ENCODE measurements around the gene FN3K.

Gene FN3K

GRCh38 chr17:82716203-82717010 lies 19.0 kb upstream of the FN3K start, which contains the start of gene FN3KRP (continued):
- TF ChIP-seq ZNF280D (tag by site-specific recombination; IDR thresholded peaks at IDR 0.05) (no peak), INSM2 (tag by site-specific recombination; IDR thresholded peaks at IDR 0.05) (no peak)
- TF ChIP-seq, protein P1, sequence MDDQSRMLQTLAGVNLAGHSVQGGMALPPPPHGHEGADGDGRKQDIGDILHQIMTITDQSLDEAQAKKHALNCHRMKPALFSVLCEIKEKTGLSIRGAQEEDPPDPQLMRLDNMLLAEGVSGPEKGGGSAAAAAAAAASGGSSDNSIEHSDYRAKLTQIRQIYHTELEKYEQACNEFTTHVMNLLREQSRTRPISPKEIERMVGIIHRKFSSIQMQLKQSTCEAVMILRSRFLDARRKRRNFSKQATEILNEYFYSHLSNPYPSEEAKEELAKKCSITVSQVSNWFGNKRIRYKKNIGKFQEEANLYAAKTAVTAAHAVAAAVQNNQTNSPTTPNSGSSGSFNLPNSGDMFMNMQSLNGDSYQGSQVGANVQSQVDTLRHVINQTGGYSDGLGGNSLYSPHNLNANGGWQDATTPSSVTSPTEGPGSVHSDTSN (CRISPR knock-in tag; IDR thresholded peaks at IDR 0.05) = peak; percentile 52; the same call in 1 of the 2 replicates

DNA sequence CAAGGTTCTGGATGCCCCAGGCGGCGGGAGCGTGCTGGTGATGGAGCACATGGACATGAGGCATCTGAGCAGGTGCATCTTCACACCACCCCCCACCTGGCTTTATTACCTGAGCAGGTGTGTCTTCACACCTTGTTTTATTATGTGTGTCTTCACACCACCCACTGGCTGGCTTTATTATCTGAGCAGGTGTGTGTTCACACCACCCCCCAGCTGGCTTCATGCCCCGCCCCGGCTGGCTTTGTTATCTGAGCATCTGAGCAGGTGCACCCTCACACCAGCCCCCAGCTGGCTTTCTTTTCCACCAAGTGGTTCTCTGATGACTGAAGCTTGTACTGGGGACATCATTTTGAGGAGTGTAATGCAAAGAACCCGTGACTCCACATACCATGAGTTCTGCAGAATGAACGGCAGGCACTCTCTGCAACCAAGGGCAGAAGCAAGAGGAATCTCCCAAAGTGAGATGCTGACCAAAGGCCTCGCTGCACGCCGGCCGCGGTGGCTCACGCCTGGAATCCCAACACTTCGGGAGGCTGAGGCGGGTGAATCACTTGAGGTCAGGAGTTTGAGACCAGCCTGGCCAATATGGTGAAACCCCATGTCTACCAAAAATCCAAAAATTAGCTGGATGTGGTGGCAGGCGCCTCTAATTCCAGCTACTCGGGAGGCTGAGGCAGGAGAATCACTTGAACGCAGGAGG lies 16.3 kb upstream of the FN3K start:
- no peak for TF ChIP-seq ZNF302 (tag by site-specific recombination; IDR thresholded peaks at IDR 0.05; ENCODE audit: low read depth)
- no peak for TF ChIP-seq ZNF114 (tag by site-specific recombination; IDR thresholded peaks at IDR 0.05)
- TF ChIP-seq, protein P2, sequence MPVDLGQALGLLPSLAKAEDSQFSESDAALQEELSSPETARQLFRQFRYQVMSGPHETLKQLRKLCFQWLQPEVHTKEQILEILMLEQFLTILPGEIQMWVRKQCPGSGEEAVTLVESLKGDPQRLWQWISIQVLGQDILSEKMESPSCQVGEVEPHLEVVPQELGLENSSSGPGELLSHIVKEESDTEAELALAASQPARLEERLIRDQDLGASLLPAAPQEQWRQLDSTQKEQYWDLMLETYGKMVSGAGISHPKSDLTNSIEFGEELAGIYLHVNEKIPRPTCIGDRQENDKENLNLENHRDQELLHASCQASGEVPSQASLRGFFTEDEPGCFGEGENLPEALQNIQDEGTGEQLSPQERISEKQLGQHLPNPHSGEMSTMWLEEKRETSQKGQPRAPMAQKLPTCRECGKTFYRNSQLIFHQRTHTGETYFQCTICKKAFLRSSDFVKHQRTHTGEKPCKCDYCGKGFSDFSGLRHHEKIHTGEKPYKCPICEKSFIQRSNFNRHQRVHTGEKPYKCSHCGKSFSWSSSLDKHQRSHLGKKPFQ (tag by site-specific recombination; IDR thresholded peaks at IDR 0.05) = peak; percentile 97
- Histone ChIP-seq H3K4me1 (ENCODE audit: control insufficient read depth, insufficient read depth, low read length) (peaks cover 7% of the 10 kb centered on the region; the same call in 1 of the 2 replicates), H3K36me3 (ENCODE audit: control insufficient read depth in 2 of 2, insufficient read depth in 1 of 2, low read length in 2 of 2) (peaks cover 40 to 49% of the 10 kb centered on the region in 2 experiments), H3K4me3 (ENCODE audit: low read depth, low read length) (no peak overlapping the region), H3K9me3 (ENCODE audit: control insufficient read depth, insufficient read depth, low read depth, low read length) (no peaks in the 10 kb centered on the region), H3K27ac (ENCODE audit: extremely low read depth, low read depth, low read length) (no peak overlapping the region)
- ChIA-PET POLR2A (interaction anchor here (1.0 kb wide), 1 partner anchor 19 kb away, joined by 3 read pairs; no protein-coding TSS in a partner anchor), CTCF (interaction anchor here (0.6 kb wide), 1 partner anchor 371 kb away, joined by 3 read pairs; no protein-coding TSS in a partner anchor)

DNA sequence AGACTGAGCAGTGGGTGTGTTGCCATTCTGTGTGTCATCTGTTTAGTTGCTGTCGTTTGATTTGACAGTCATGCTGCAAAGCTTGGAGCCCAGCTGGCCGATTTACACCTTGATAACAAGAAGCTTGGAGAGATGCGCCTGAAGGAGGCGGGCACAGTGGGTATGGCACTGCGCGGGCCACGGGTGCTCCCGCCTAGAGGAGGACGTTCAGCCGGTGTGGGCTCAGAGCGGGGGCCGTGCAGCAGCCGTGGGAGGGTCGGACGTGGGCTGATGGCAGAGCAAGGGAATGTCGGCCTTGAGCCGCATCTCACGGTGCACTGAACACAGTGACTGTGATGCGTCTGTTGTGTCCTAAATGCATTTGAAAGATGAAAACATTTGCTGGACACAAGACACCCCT lies 15.2 kb upstream of the FN3K start:
- CTCF ChIA-PET = no interaction called here
- Histone ChIP-seq H3K4me3 (ENCODE audit: low read depth, low read length) (no peak overlapping the region), H3K9me3 (ENCODE audit: control insufficient read depth, insufficient read depth, low read depth, low read length) (no peaks in the 10 kb centered on the region), H3K4me1 (ENCODE audit: control insufficient read depth, insufficient read depth, low read length) (peaks cover 7% of the 10 kb centered on the region; the same call in 1 of the 2 replicates), H3K27ac (ENCODE audit: extremely low read depth, low read depth, low read length) (no peak overlapping the region), H3K36me3 (ENCODE audit: control insufficient read depth in 2 of 2, insufficient read depth in 1 of 2, low read length in 2 of 2) (peaks cover 46 to 55% of the 10 kb centered on the region in 2 experiments)
- POLR2A ChIA-PET = interaction anchor here (1.0 kb wide), 1 partner anchor 18 kb away, joined by 3 read pairs; no protein-coding TSS in a partner anchor
- TF ChIP-seq ZNF157 (tag by site-specific recombination; IDR thresholded peaks at IDR 0.05) (no peak), ZNF146 (tag by site-specific recombination; IDR thresholded peaks at IDR 0.05) (no peak), EGR2 (tag by site-specific recombination; IDR thresholded peaks at IDR 0.05; ENCODE audit: low read depth) (peak; percentile 57; the same call in 1 of the 2 replicates), ZFHX2 (tag by site-specific recombination; conservative IDR thresholded peaks at IDR 0.05) (peak; percentile 36)

Measured in HEK293 (cell line).